ENCODE measurements around the gene ST7. TPM values are rescaled to one million over a fixed set of nuclear protein-coding genes. Genes with fewer than 3 reads are reported as not detected.

ST7 gene
- total and polyA plus RNA-seq, 2 donors (not counting 3 experiments of a cell fraction or from before 2014, with no cell fraction given): 18.6 to 24.9 TPM

GRCh38 chr7:117075934-117076333 is 122.6 kb downstream of the ST7 start:
- intact Hi-C loops (cut with micrococcal nuclease): no loop called here
- Histone ChIP-seq H3K4me2 (ENCODE audit: insufficient read depth, low read length) (no peak overlapping the region), H4K20me1 (replicated peaks; ENCODE audit: control insufficient read depth, extremely low read depth, insufficient read depth, low read length) (no peaks in the 10 kb centered on the region), H3K79me2 (ENCODE audit: control insufficient read depth, insufficient read depth, low read length) (peaks cover 6% of the 10 kb centered on the region), H3K9me3 (replicated peaks; ENCODE audit: control insufficient read depth, insufficient read depth, low read length) (no peaks in the 10 kb centered on the region), H3K9ac (replicated peaks; ENCODE audit: extremely low read depth, insufficient read depth, low read length) (no peak overlapping the region), H3K9me1 (replicated peaks; ENCODE audit: control insufficient read depth, extremely low read depth, insufficient read depth, low read length) (no peaks in the 10 kb centered on the region), H3K36me3 (ENCODE audit: control insufficient read depth in 2 of 2, extremely low read depth in 1 of 2, insufficient read depth in 2 of 2, low read length in 2 of 2) (no peaks in the 10 kb centered on the region), H3K4me3 (replicated peaks in 1 of 3; ENCODE audit: insufficient read depth in 1 of 3, low read depth in 1 of 3, low read length in 3 of 3) (no peak overlapping the region), H2AFZ (ENCODE audit: low read depth, low read length) (no peak overlapping the region), H3K27me3 (ENCODE audit: control insufficient read depth in 2 of 2, insufficient read depth in 2 of 2, low read length in 2 of 2) (no peaks in the 10 kb centered on the region), H3K27ac (ENCODE audit: insufficient read depth, low read depth, low read length) (no peak overlapping the region), H3K4me1 (ENCODE audit: control insufficient read depth, extremely low read depth, insufficient read depth, low read length) (peaks cover 9% of the 10 kb centered on the region)
- DNase-seq (ENCODE audit: low read depth, low spot score) (no peak), FAIRE-seq (no peak)
- dilution Hi-C loops (cut with MboI; ENCODE audit: extremely low pct_ligation_motif_present, low sequenced_read_pairs): no loop called here
- POLR2A ChIA-PET: no interaction called here
- CTCF ChIA-PET: interaction anchor here (0.6 to 1.3 kb wide), 3 partner anchors 7 to 52 kb away, joined by 3 to 4 read pairs (median 3); no protein-coding TSS in a partner anchor
- BruUV-seq (replicated peaks): no TSS peak
- TF ChIP-seq MYC (IDR thresholded peaks at IDR 0.05; ENCODE audit: low read depth, low read length) (no peak), MAX (IDR thresholded peaks at IDR 0.05; ENCODE audit: insufficient read depth, insufficient read length) (no peak), FOS (IDR thresholded peaks at IDR 0.05; ENCODE audit: borderline replicate concordance, insufficient read depth, low read length) (no peak), POLR2AphosphoS5 (IDR thresholded peaks at IDR 0.05; ENCODE audit: insufficient read depth, low read depth, low read length) (no peak), GATA2 (IDR thresholded peaks at IDR 0.05; ENCODE audit: insufficient read depth, insufficient read length, low read depth, low read length) (no peak), POLR2A (IDR thresholded peaks at IDR 0.05; ENCODE audit: low read depth, low read length) (no peak), JUN (IDR thresholded peaks at IDR 0.05; ENCODE audit: borderline replicate concordance, insufficient read depth, insufficient read length, low read depth) (no peak), EZH2 (IDR thresholded peaks at IDR 0.05; ENCODE audit: borderline replicate concordance, low read depth, low read length, severe bottlenecking) (no peak)
- TF ChIP-seq, protein P1, sequence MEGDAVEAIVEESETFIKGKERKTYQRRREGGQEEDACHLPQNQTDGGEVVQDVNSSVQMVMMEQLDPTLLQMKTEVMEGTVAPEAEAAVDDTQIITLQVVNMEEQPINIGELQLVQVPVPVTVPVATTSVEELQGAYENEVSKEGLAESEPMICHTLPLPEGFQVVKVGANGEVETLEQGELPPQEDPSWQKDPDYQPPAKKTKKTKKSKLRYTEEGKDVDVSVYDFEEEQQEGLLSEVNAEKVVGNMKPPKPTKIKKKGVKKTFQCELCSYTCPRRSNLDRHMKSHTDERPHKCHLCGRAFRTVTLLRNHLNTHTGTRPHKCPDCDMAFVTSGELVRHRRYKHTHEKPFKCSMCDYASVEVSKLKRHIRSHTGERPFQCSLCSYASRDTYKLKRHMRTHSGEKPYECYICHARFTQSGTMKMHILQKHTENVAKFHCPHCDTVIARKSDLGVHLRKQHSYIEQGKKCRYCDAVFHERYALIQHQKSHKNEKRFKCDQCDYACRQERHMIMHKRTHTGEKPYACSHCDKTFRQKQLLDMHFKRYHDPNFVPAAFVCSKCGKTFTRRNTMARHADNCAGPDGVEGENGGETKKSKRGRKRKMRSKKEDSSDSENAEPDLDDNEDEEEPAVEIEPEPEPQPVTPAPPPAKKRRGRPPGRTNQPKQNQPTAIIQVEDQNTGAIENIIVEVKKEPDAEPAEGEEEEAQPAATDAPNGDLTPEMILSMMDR (IDR thresholded peaks at IDR 0.05; ENCODE audit: extremely low read depth in 1 of 2, insufficient read depth in 1 of 2, low read depth in 1 of 2, low read length in 2 of 2): no peak

Data from endothelial cell of umbilical vein (primary cell).